ENCODE measurements around the gene CCL13. TPM values are rescaled to one million over a fixed set of nuclear protein-coding genes. Genes with fewer than 3 reads are reported as not detected.

The CCL13 gene
- polyA plus RNA-seq, 1 donor from 2014 or later: not detected

DNA sequence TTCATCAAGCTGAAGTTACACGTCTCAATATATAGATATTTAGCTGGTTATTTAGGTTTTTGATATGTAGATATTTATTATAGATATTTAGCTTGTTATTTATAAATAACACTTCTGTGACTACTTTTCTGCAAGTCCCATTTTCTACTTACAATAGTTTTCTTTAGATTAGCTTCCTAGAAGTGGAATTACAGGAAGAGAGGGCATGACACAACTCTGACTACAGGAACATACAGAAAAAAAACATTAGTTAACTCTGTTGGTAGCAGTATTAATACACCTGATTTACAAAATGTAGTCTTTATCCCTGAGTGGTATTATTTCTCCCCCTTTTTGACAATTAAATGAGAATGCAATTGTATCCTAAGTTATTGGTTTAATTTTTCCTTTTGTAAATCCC lies 28.0 kb downstream of the CCL13 start:
- Histone ChIP-seq H3K4me2 (ENCODE audit: low read length) (no peak overlapping the region), H2AFZ (ENCODE audit: low read depth, low read length) (no peak overlapping the region), H4K20me1 (ENCODE audit: insufficient read depth) (no peaks in the 10 kb centered on the region), H3K9me2 (ENCODE audit: insufficient read depth, low read length) (no peaks in the 10 kb centered on the region), H3K27ac (ENCODE audit: low read length) (no peak overlapping the region), H3K27me3 (ENCODE audit: insufficient read depth, low read depth, low read length) (no peaks in the 10 kb centered on the region), H3K4me3 (ENCODE audit: low read length) (no peak overlapping the region), H3K9ac (ENCODE audit: low read length) (no peak overlapping the region), H3K36me3 (ENCODE audit: insufficient read depth, low read length) (no peaks in the 10 kb centered on the region), H3K79me2 (replicated peaks; ENCODE audit: insufficient read depth, low read length) (no peaks in the 10 kb centered on the region), H3F3A (ENCODE audit: insufficient read depth, low read length, poor library complexity, severe bottlenecking) (no peaks in the 10 kb centered on the region), H3K9me3 (ENCODE audit: low read length) (no peaks in the 10 kb centered on the region)
- TF ChIP-seq POLR2AphosphoS5 (IDR thresholded peaks at IDR 0.05): no peak
- TF ChIP-seq EZH2 (IDR thresholded peaks at IDR 0.05; ENCODE audit: borderline replicate concordance, insufficient read depth, low read length, poor library complexity, severe bottlenecking): no peak
- no peak for TF ChIP-seq RAD21 (conservative IDR thresholded peaks at IDR 0.05)

DNA sequence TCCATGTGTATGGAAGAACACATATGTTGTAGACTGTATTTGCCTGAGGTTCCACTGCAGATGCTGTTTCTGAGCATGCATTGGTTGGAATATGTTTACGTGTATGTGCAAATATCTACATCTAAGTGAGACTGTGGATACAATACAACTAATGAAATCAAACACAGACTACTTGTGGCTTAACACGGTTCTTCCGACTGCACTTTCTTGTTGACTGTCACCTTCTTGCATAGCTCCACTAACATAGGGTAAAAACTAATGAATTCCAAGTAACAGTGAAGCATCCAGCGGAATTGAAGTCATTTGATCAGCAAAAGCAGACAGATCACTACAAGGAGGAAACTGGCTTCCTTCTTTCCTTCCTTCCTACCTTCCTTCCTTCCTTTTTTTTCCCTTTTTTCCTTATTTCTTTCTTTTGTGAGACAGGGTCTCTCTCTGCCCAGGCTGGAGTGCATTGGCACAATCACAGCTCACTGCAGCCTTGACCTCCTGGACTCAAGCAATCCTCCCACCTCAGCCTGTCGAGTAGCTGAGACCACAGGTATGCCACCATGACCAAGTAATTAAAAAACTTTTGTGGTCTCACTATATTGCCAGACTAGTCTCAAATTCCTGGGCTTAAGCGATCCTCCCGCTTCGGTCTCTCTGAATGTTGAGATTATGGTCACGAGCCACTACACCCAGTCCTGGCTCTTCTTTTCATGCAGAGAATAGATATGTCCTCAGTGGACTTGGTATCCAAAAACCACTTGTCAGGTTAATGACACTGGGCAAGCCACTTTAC lies 28.7 kb downstream of the CCL13 start:
- no peak overlapping the region for H2AFZ ChIP-seq (ENCODE audit: low read depth, low read length)
- H3K79me2 ChIP-seq (replicated peaks; ENCODE audit: insufficient read depth, low read length): no peaks in the 10 kb centered on the region
- no peaks in the 10 kb centered on the region for H3K27me3 ChIP-seq (ENCODE audit: insufficient read depth, low read depth, low read length)
- TF ChIP-seq RAD21 (conservative IDR thresholded peaks at IDR 0.05) (no peak), SMC3 (conservative IDR thresholded peaks at IDR 0.05; ENCODE audit: poor library complexity) (no peak), EP300 (conservative IDR thresholded peaks at IDR 0.05; ENCODE audit: poor library complexity, severe bottlenecking) (no peak), TAF1 (IDR thresholded peaks at IDR 0.05; ENCODE audit: low read depth) (no peak)
- TF ChIP-seq, protein P1, sequence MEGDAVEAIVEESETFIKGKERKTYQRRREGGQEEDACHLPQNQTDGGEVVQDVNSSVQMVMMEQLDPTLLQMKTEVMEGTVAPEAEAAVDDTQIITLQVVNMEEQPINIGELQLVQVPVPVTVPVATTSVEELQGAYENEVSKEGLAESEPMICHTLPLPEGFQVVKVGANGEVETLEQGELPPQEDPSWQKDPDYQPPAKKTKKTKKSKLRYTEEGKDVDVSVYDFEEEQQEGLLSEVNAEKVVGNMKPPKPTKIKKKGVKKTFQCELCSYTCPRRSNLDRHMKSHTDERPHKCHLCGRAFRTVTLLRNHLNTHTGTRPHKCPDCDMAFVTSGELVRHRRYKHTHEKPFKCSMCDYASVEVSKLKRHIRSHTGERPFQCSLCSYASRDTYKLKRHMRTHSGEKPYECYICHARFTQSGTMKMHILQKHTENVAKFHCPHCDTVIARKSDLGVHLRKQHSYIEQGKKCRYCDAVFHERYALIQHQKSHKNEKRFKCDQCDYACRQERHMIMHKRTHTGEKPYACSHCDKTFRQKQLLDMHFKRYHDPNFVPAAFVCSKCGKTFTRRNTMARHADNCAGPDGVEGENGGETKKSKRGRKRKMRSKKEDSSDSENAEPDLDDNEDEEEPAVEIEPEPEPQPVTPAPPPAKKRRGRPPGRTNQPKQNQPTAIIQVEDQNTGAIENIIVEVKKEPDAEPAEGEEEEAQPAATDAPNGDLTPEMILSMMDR (IDR thresholded peaks at IDR 0.05; ENCODE audit: poor library complexity, severe bottlenecking): no peak
- TF ChIP-seq, protein P2, sequence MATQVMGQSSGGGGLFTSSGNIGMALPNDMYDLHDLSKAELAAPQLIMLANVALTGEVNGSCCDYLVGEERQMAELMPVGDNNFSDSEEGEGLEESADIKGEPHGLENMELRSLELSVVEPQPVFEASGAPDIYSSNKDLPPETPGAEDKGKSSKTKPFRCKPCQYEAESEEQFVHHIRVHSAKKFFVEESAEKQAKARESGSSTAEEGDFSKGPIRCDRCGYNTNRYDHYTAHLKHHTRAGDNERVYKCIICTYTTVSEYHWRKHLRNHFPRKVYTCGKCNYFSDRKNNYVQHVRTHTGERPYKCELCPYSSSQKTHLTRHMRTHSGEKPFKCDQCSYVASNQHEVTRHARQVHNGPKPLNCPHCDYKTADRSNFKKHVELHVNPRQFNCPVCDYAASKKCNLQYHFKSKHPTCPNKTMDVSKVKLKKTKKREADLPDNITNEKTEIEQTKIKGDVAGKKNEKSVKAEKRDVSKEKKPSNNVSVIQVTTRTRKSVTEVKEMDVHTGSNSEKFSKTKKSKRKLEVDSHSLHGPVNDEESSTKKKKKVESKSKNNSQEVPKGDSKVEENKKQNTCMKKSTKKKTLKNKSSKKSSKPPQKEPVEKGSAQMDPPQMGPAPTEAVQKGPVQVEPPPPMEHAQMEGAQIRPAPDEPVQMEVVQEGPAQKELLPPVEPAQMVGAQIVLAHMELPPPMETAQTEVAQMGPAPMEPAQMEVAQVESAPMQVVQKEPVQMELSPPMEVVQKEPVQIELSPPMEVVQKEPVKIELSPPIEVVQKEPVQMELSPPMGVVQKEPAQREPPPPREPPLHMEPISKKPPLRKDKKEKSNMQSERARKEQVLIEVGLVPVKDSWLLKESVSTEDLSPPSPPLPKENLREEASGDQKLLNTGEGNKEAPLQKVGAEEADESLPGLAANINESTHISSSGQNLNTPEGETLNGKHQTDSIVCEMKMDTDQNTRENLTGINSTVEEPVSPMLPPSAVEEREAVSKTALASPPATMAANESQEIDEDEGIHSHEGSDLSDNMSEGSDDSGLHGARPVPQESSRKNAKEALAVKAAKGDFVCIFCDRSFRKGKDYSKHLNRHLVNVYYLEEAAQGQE (IDR thresholded peaks at IDR 0.05; ENCODE audit: borderline replicate concordance): no peak
- no peaks in the 10 kb centered on the region for H3K36me3 ChIP-seq (ENCODE audit: insufficient read depth, low read length)
- no peaks in the 10 kb centered on the region for H3K9me2 ChIP-seq (ENCODE audit: insufficient read depth, low read length)
- no peaks in the 10 kb centered on the region for H3K9me3 ChIP-seq (ENCODE audit: low read length)
- H3K9ac ChIP-seq (ENCODE audit: low read length): no peak overlapping the region
- no peak overlapping the region for H3K27ac ChIP-seq (ENCODE audit: low read length)
- no peaks in the 10 kb centered on the region for H4K20me1 ChIP-seq (ENCODE audit: insufficient read depth)
- no peak overlapping the region for H3K4me3 ChIP-seq (ENCODE audit: low read length)
- H3K4me2 ChIP-seq (ENCODE audit: low read length): no peak overlapping the region
- H3F3A ChIP-seq (ENCODE audit: insufficient read depth, low read length, poor library complexity, severe bottlenecking): no peaks in the 10 kb centered on the region

DNA sequence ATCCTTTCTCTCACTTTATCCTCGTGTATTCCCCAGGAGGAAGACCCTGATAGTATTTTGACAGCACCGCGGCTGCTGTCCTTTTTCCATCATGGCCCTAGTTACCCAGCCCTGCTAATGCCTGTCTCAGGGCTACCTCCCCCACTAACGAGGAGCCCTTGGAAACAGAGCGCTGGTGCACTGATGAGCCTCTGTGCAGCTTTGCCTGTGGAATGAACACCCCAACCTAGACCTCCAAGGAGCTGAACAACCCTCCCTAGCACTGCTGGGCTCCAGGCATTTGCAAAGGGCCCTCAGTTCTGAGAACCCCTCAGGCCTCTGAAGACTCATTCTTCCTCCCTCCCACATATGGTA lies 30.0 kb downstream of the CCL13 start:
- no peak overlapping the region for H3K9ac ChIP-seq (ENCODE audit: low read length)
- no peaks in the 10 kb centered on the region for H3K9me3 ChIP-seq (ENCODE audit: low read length)
- no peaks in the 10 kb centered on the region for H4K20me1 ChIP-seq (ENCODE audit: insufficient read depth)
- H3K27me3 ChIP-seq (ENCODE audit: insufficient read depth, low read depth, low read length): no peaks in the 10 kb centered on the region
- no peak for TF ChIP-seq POLR2AphosphoS5 (IDR thresholded peaks at IDR 0.05)
- H3K79me2 ChIP-seq (replicated peaks; ENCODE audit: insufficient read depth, low read length): no peaks in the 10 kb centered on the region
- H3K27ac ChIP-seq (ENCODE audit: low read length): no peak overlapping the region
- no peaks in the 10 kb centered on the region for H3F3A ChIP-seq (ENCODE audit: insufficient read depth, low read length, poor library complexity, severe bottlenecking)
- H3K9me2 ChIP-seq (ENCODE audit: insufficient read depth, low read length): no peaks in the 10 kb centered on the region
- H2AFZ ChIP-seq (ENCODE audit: low read depth, low read length): no peak overlapping the region
- no peak overlapping the region for H3K4me3 ChIP-seq (ENCODE audit: low read length)
- no peaks in the 10 kb centered on the region for H3K36me3 ChIP-seq (ENCODE audit: insufficient read depth, low read length)
- H3K4me2 ChIP-seq (ENCODE audit: low read length): no peak overlapping the region

Data from neural cell (in vitro differentiated cells).